IMR-90 (cell line): ENCODE data around the gene IRF2BP2. TPM values are rescaled to one million over a fixed set of nuclear protein-coding genes. Genes with fewer than 3 reads are reported as not detected.

ENCODE experiments used
- ATAC-seq: fragments of 200-7000 bp; cut with Tn5 transposase; 2 replicates; pipeline ENCODE4 v1.9.1; 2020; ENCODE audit warnings: low read depth, mild to moderate bottlenecking, moderate library complexity
- BruUV-seq: library from RNA; stranded (reverse); fragments of 400-500 nt; replicated peaks from 2 replicates; lab custom pipeline; 2021; lab: Mats Ljungman, UMichigan
- CTCF ChIA-PET: fragments of 300-600 bp; formaldehyde crosslinking; extraction: SDS; loops from one replicate; lab custom pipeline; 2021; ENCODE audit warnings: antibody characterized with exemption; lab: Yijun Ruan, JAX
- POLR2A ChIA-PET: fragments of 300-600 bp; sonication (Branson Sonifier 250); formaldehyde crosslinking; loops from one replicate; lab custom pipeline; 2022; ENCODE audit warnings: antibody characterized with exemption; ENCODE audit not compliant: unreplicated experiment; lab: Charles Lee
- DNase-seq: peaks from one replicate; pipeline ENCODE4 v3.0.0; 2013
- H2AFZ ChIP-seq: replicated peaks from 2 replicates; pipeline ENCODE3; 2013; ENCODE audit warnings: low read length, mild to moderate bottlenecking; ENCODE audit not compliant: poor library complexity
- H2AK5ac ChIP-seq: 2 replicates; pipeline ENCODE4 v1.6.1; 2013; ENCODE audit warnings: low read depth, low read length, inconsistent platforms
- H2AK9ac ChIP-seq: replicated peaks from 2 replicates; pipeline ENCODE3; 2013; ENCODE audit warnings: mild to moderate bottlenecking, low read depth, low read length, moderate library complexity; ENCODE audit not compliant: poor library complexity
- H2BK120ac ChIP-seq: 2 replicates; pipeline ENCODE4 v1.6.1; 2013; ENCODE audit warnings: low read depth, low read length, inconsistent platforms
- H2BK15ac ChIP-seq: 3 replicates; pipeline ENCODE4 v1.6.1; 2013; ENCODE audit warnings: low read depth, low read length, inconsistent platforms
- H2BK20ac ChIP-seq: 2 replicates; pipeline ENCODE4 v1.6.1; 2013; ENCODE audit warnings: low read depth, mild to moderate bottlenecking, inconsistent platforms, low read length, moderate library complexity
- H2BK5ac ChIP-seq: 2 replicates; pipeline ENCODE4 v1.6.1; 2013; ENCODE audit warnings: mild to moderate bottlenecking, low read depth, low read length, inconsistent platforms; ENCODE audit not compliant: poor library complexity, severe bottlenecking
- H3K14ac ChIP-seq: replicated peaks from 2 replicates; pipeline ENCODE4 v1.6.1; 2013; ENCODE audit warnings: low read depth, low read length, inconsistent platforms
- H3K18ac ChIP-seq: 2 replicates; pipeline ENCODE4 v1.6.1; 2013; ENCODE audit warnings: low read depth, low read length, control low read depth
- H3K23ac ChIP-seq: 2 replicates; pipeline ENCODE4 v1.6.1; 2013; ENCODE audit warnings: low read depth, low read length, inconsistent platforms
- H3K27ac ChIP-seq: 2 replicates; pipeline ENCODE4 v1.5.1; 2013; ENCODE audit warnings: mild to moderate bottlenecking, control low read depth, low read length; ENCODE audit not compliant: insufficient read depth
- H3K27me3 ChIP-seq: 2 replicates; pipeline ENCODE4 v1.6.1; 2013; ENCODE audit warnings: low read length; ENCODE audit not compliant: control insufficient read depth, insufficient read depth
- H3K36me3 ChIP-seq: 2 replicates; pipeline ENCODE4 v1.6.1; 2013; ENCODE audit warnings: low read length, mixed read lengths; ENCODE audit not compliant: control insufficient read depth, insufficient read depth
- H3K4ac ChIP-seq: 2 replicates; pipeline ENCODE4 v1.6.1; 2013; ENCODE audit warnings: low read depth, low read length, inconsistent platforms
- H3K4me1 ChIP-seq: 2 replicates; pipeline ENCODE4 v1.6.1; 2013; ENCODE audit warnings: low read length, mixed read lengths; ENCODE audit not compliant: control insufficient read depth, insufficient read depth
- H3K4me2 ChIP-seq: 2 replicates; pipeline ENCODE4 v1.6.1; 2013; ENCODE audit warnings: low read depth, mild to moderate bottlenecking, control low read depth, low read length, moderate library complexity
- H3K4me3 ChIP-seq: 2 replicates; pipeline ENCODE4 v1.5.1; 2013; ENCODE audit warnings: low read depth, mild to moderate bottlenecking, control low read depth, low read length, moderate library complexity; ENCODE audit not compliant: insufficient read depth
- H3K56ac ChIP-seq: 2 replicates; pipeline ENCODE4 v1.6.1; 2013; ENCODE audit warnings: low read length, inconsistent platforms; ENCODE audit not compliant: insufficient read depth; ENCODE audit errors: extremely low read depth
- H3K79me1 ChIP-seq, 2 experiments: 2 replicates each; pipeline ENCODE4 v1.6.1; 2013; ENCODE audit warnings: low read length in 2 of 2, inconsistent platforms in 1 of 2, low read depth in 1 of 2
- H3K9ac ChIP-seq: 2 replicates; pipeline ENCODE4 v1.6.1; 2013; ENCODE audit warnings: low read depth, low read length, control low read depth
- H3K9me1 ChIP-seq: 2 replicates; pipeline ENCODE4 v1.6.1; 2013; ENCODE audit warnings: low read length, inconsistent platforms; ENCODE audit not compliant: insufficient read depth
- H3K9me3 ChIP-seq: 2 replicates; pipeline ENCODE4 v1.6.1; 2013; ENCODE audit warnings: low read length; ENCODE audit not compliant: control insufficient read depth, insufficient read depth
- H4K20me1 ChIP-seq: 2 replicates; pipeline ENCODE4 v1.6.1; 2013; ENCODE audit warnings: low read length, inconsistent platforms; ENCODE audit not compliant: insufficient read depth
- H4K5ac ChIP-seq: 2 replicates; pipeline ENCODE4 v1.6.1; 2013; ENCODE audit warnings: mild to moderate bottlenecking, low read depth, low read length, control low read depth
- H4K8ac ChIP-seq, 2 experiments: 2 replicates each; pipeline ENCODE4 v1.6.1; 2013; ENCODE audit warnings: low read depth in 2 of 2, low read length in 2 of 2, control low read depth in 1 of 2, inconsistent platforms in 1 of 2
- H4K91ac ChIP-seq: 2 replicates; pipeline ENCODE4 v1.6.1; 2013; ENCODE audit warnings: low read depth, low read length, inconsistent platforms; ENCODE audit not compliant: insufficient read depth
- CEBPB ChIP-seq: IDR thresholded peaks from 2 replicates; pipeline ENCODE4 v1.6.1; 2012; ENCODE audit warnings: low read depth, low read length, improper control_type of control experiment
- CHD1 ChIP-seq: IDR thresholded peaks from 2 replicates; pipeline ENCODE4 v1.6.1; 2012; ENCODE audit warnings: low read depth, low read length, improper control_type of control experiment
- FOS ChIP-seq: fragments of 150-350 bp; IDR thresholded peaks from 2 replicates; pipeline ENCODE4 v1.6.1; 2016; ENCODE audit warnings: low read depth, low read length
- MAFK ChIP-seq: IDR thresholded peaks from 2 replicates; pipeline ENCODE4 v1.6.1; 2012; ENCODE audit warnings: low read depth, low read length, improper control_type of control experiment
- MAZ ChIP-seq: IDR thresholded peaks from 2 replicates; pipeline ENCODE4 v1.6.1; 2012; ENCODE audit warnings: low read depth, mild to moderate bottlenecking, low read length, improper control_type of control experiment, moderate library complexity, borderline replicate concordance
- MXI1 ChIP-seq: IDR thresholded peaks from 2 replicates; pipeline ENCODE4 v1.6.1; 2012; ENCODE audit warnings: low read depth, mild to moderate bottlenecking, low read length, moderate library complexity, borderline replicate concordance
- NFE2L2 ChIP-seq: fragments of 150-350 bp; IDR thresholded peaks from 2 replicates; pipeline ENCODE4 v1.6.1; 2016; ENCODE audit warnings: low read depth, mild to moderate bottlenecking, low read length
- POLR2A ChIP-seq: IDR thresholded peaks from 2 replicates; pipeline ENCODE4 v1.6.1; 2012; ENCODE audit warnings: mild to moderate bottlenecking, low read depth, low read length
- RAD21 ChIP-seq: IDR thresholded peaks from 2 replicates; pipeline ENCODE4 v1.6.1; 2012; ENCODE audit warnings: low read length, improper control_type of control experiment
- RFX5 ChIP-seq: IDR thresholded peaks from 2 replicates; pipeline ENCODE4 v1.8.0; 2012; ENCODE audit warnings: low read depth, mild to moderate bottlenecking, low read length, moderate library complexity
- SMC3 ChIP-seq: fragments of 150-350 bp; IDR thresholded peaks from 2 replicates; pipeline ENCODE4 v1.6.1; 2016; ENCODE audit warnings: low read depth, mild to moderate bottlenecking, antibody characterized with exemption, low read length, moderate library complexity
- WGBS, 2 experiments: methylation state at CpG; one replicate each; pipeline versions ENCODE4 v1.1.5 to v1.1.7; 2013; ENCODE audit warnings: missing lambda C conversion rate in 2 of 2; ENCODE audit not compliant: insufficient read length in 1 of 2; ENCODE audit errors: extremely low coverage in 2 of 2; 5-methylcytosine and 5-hydroxymethylcytosine counted together
- dilution Hi-C: fragments of 300-500 bp; cut with HindIII; formaldehyde crosslinking; loops from one replicate; pipeline ENCODE4 v1.14.3; 2018; ENCODE audit warnings: low sequenced_read_pairs; ENCODE audit not compliant: unreplicated experiment
- in situ Hi-C: fragments of 300-500 bp; cut with MboI; formaldehyde crosslinking; loops from 3 replicates; pipeline ENCODE4 v1.14.3; 2019; ENCODE audit warnings: low sequenced_read_pairs, inconsistent platforms, mixed read lengths
- intact Hi-C: fragments of 100-400 bp; cut with micrococcal nuclease; formaldehyde crosslinking; loops from 2 replicates; pipeline ENCODE4 v1.10.0; 2022
- polyA plus RNA-seq, 3 experiments: library from polyadenylated mRNA; depleted of rRNA; stranded (reverse); fragments of >200 nt; gene quantifications; 2 replicates each; pipeline ENCODE4 v1.2.3, GENCODE V29; 2012; ENCODE audit warnings: low replicate concordance in 1 of 3
- total RNA-seq: library from RNA; depleted of rRNA; stranded (reverse); fragments of >200 nt; gene quantifications from 2 replicates; pipeline ENCODE4 v1.2.3, GENCODE V29; 2012
- TF ChIP-seq, protein P1 (sequence below): fragments of 150-350 bp; IDR thresholded peaks from 2 replicates; pipeline ENCODE4 v1.6.1; 2017; ENCODE audit warnings: mild to moderate bottlenecking, antibody characterized with exemption, low read length, low read depth
- TF ChIP-seq, protein P2 (sequence below): conservative IDR thresholded peaks from 2 replicates; pipeline ENCODE4 v1.5.1; 2012; ENCODE audit warnings: mild to moderate bottlenecking, low read depth, low read length, improper control_type of control experiment
- TF ChIP-seq, protein P3 (sequence below): fragments of 150-350 bp; IDR thresholded peaks from 2 replicates; pipeline ENCODE4 v1.6.1; 2016; ENCODE audit warnings: low read depth, mild to moderate bottlenecking, low read length, moderate library complexity, borderline replicate concordance

Gene IRF2BP2
- total and polyA plus RNA-seq, 2 of the 4 experiments (the other 2 are of a cell fraction): 47.0 to 66.6 TPM

DNA sequence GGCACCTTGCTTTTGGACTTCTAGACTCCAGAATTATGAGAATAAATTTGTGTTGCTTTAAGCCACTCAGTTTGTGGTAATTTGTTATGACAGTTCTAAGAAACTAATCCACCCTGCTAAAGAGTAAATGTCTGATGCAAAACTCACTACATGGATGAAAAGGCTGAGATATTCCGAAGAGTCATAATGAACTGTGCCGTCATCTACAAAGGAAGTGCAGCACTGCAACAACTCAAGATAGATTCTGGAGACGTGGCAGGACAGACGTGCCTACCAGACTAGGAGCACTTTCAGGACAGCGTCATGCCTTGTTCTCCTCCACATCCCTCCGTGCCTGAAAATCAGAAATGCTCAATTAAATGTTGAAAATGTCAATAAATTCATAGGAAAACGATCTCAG, 24.4 kb upstream of the IRF2BP2 start:
- Histone ChIP-seq H2BK20ac (no peak overlapping the region), H4K20me1 (no peaks in the 10 kb centered on the region), H2AFZ (no peak overlapping the region), H3K4me1 (peaks cover 2% of the 10 kb centered on the region; the same call in 1 of the 2 replicates), H4K5ac (peak overlapping the region; percentile 4; the same call in 1 of the 2 replicates), H2BK5ac (no peak overlapping the region), H3K9ac (no peak overlapping the region), H3K79me1 (no peaks in the 10 kb centered on the region), H3K56ac (no peak overlapping the region), H3K27ac (no peak overlapping the region), H2AK9ac (no peak overlapping the region), H3K27me3 (no peaks in the 10 kb centered on the region), H2BK120ac (no peak overlapping the region), H4K8ac (no peak overlapping the region; a peak in 1 of 4 replicates), H3K9me3 (no peaks in the 10 kb centered on the region), H3K9me1 (no peaks in the 10 kb centered on the region; the same call in none of the 2 replicates), H3K4me2 (no peak overlapping the region), H3K23ac (no peak overlapping the region), H4K91ac (no peak overlapping the region), H3K14ac (no peak overlapping the region), H3K36me3 (no peaks in the 10 kb centered on the region), H3K4me3 (no peak overlapping the region), H2BK15ac (no peak overlapping the region), H3K4ac (no peak overlapping the region; the same call in 1 of the 2 replicates), H2AK5ac (peak overlapping the region; percentile 70; the same call in 1 of the 2 replicates), H3K18ac (no peak overlapping the region)
- TF ChIP-seq CHD1 (no peak), RAD21 (no peak), MAZ (no peak), RFX5 (no peak), FOS (no peak), MAFK (no peak), MXI1 (no peak), POLR2A (no peak), CEBPB (no peak), NFE2L2 (no peak), SMC3 (no peak)
- TF ChIP-seq, protein P1, sequence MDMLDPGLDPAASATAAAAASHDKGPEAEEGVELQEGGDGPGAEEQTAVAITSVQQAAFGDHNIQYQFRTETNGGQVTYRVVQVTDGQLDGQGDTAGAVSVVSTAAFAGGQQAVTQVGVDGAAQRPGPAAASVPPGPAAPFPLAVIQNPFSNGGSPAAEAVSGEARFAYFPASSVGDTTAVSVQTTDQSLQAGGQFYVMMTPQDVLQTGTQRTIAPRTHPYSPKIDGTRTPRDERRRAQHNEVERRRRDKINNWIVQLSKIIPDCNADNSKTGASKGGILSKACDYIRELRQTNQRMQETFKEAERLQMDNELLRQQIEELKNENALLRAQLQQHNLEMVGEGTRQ: no peak
- TF ChIP-seq, protein P2, sequence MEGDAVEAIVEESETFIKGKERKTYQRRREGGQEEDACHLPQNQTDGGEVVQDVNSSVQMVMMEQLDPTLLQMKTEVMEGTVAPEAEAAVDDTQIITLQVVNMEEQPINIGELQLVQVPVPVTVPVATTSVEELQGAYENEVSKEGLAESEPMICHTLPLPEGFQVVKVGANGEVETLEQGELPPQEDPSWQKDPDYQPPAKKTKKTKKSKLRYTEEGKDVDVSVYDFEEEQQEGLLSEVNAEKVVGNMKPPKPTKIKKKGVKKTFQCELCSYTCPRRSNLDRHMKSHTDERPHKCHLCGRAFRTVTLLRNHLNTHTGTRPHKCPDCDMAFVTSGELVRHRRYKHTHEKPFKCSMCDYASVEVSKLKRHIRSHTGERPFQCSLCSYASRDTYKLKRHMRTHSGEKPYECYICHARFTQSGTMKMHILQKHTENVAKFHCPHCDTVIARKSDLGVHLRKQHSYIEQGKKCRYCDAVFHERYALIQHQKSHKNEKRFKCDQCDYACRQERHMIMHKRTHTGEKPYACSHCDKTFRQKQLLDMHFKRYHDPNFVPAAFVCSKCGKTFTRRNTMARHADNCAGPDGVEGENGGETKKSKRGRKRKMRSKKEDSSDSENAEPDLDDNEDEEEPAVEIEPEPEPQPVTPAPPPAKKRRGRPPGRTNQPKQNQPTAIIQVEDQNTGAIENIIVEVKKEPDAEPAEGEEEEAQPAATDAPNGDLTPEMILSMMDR: no peak
- TF ChIP-seq, protein P3, sequence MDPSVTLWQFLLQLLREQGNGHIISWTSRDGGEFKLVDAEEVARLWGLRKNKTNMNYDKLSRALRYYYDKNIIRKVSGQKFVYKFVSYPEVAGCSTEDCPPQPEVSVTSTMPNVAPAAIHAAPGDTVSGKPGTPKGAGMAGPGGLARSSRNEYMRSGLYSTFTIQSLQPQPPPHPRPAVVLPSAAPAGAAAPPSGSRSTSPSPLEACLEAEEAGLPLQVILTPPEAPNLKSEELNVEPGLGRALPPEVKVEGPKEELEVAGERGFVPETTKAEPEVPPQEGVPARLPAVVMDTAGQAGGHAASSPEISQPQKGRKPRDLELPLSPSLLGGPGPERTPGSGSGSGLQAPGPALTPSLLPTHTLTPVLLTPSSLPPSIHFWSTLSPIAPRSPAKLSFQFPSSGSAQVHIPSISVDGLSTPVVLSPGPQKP: no peak
- no TSS peak for BruUV-seq
- DNase-seq (no peak), ATAC-seq (no peak)
- CTCF ChIA-PET: interaction anchor here (1.0 kb wide), 1 partner anchor 13 kb away, joined by 3 read pairs; no protein-coding TSS in a partner anchor
- dilution Hi-C loops (no loop called here), intact Hi-C loops (no loop called here), in situ Hi-C loops (no loop called here)
- POLR2A ChIA-PET: no interaction called here
- WGBS, 2 experiments: no CpG with 5 or more reads among the region's 7 CpGs
